HG03039 (cell line): ENCODE results near the gene SLC6A6.

Experiments
- ATAC-seq: cut with Tn5 transposase; IDR thresholded peaks from one replicate; pipeline ENCODE4 v1.9.1; 2021; ENCODE audit warnings: mild to moderate bottlenecking, moderate library complexity; ENCODE audit not compliant: unreplicated experiment

SLC6A6 gene

DNA sequence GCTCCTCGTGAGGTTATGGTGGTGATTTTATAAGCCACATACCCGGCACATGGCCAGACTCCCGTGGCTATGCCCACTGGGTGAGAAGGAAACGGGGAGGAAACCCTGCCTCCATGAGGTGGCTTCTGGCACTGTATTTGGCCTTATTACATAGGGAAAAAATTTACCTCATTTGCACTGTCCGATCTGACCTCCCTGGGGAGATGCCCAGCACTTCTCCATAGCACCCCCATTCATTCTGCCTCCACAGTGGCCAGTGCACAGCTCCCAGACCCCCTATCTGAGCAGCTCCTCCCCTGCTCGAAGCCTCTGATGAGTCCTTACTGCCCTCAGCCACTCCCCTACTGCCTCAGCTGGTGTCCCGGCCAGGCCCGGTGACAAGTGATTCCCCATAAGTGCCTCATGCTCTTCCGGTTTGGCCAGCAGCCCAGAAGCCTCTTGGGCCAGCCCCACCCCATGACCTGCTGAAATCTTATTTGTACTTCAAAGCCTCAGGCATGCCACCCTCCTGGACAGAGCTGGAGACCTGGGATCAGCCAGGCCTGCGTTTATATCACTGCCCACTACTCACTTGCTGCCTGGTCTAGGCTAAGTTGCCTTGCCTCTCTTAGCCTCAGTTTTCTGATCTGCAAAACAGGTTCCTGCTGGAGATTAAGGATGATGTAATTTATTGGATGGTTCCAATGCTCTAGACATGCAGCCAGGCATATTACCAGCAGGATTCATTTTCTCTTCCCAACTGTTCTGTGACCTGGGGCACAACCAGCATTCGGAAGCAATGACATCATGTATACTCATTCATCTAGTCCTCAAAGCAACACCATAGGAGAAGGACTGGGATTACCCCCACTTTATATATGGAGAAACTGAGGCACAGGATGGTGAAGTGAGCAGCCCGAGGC lies 30.6 kb upstream of the SLC6A6 start:
- ATAC-seq, result no peak

DNA sequence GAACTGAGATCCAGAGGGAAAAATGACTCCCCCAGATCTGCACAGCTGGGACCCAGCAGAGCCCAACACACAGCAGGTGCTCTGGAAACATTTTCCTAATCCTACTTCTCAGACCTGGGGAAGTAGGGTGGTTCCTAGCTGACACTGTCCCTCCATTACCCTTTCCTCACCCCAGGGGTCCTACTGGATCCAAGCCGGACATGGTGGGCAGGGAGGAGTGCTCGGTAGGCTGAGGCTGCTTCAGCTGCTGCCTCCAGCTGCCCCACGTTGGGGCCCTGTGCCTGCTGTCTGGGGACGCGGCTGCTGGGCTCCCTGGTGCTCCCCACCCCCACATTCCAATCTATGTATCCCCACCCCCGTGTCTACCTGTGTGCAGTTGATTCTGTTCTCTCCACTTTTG lies 29.8 kb upstream of the SLC6A6 start:
- ATAC-seq, result no peak

DNA sequence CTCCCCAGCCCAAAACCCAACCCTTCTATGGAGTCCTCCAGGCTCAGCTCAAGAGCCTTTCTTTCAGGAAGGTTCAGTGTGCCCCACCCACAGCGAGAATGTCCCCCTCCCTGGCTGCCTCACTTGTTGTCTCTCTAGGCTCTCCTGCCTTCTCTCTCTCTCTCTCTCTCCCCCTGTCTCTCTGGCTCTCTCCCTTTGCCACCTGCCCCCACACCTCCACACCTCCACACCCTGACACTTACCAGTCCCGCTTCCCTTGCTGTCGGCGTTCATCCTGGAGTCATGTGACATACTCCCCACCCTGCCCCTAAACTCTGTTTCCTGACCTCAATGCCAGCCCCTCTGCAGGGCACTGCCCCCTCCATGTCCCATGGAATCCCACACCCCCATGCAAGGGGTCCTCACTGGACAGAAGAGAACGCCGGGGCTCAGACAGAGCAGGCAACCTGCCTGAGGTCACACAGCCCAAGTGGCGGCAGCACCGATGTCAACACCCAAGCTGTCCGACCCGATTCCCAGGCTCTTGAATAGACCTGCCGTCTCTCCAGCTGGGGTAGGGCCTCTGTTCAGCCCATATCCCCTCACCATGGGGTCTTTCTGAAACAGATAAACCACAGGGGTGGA lies 28.5 kb upstream of the SLC6A6 start:
- ATAC-seq, result no peak

DNA sequence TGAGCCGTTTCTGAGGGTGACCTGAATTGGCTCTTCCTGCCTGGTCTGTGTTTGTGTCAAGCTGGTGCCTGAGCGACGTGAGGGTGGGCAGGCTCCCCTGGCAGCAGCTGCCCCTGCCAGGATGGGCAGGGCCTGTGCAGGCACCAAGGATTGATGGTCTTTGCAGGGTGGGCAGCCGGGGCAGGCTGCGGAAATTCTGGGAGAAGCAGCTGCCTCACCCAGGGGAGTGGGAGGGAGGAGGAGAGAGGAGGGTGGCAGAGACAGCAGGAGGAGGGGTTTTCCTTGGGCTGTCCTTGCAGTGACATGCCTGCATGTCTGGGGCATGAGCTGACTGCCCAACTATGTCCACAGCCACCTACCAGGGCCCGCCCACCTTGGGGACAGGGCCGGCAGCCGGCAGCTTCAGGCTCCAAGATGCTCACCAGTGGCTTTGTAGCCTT lies 27.9 kb upstream of the SLC6A6 start:
- ATAC-seq, result no peak

DNA sequence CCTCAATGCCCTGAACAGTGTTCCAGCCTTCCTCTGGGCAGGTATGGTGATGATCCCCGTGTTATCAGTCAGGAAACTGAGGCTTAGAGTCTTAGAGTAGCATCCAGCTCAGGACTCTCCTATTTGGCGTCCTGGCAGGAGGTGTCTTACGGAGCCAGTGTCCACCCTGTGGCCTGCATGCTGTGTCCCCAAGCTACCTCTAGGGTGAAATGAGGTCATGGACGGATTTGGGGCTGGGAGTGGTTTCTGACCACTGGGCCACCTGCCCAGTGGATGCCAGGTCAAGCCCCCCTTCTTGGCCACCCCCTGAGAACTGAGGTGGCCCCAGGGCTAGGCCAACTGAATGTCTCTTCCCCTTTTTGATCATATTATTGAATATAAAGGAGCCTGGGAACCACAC lies 27.2 kb upstream of the SLC6A6 start:
- no peak for ATAC-seq

DNA sequence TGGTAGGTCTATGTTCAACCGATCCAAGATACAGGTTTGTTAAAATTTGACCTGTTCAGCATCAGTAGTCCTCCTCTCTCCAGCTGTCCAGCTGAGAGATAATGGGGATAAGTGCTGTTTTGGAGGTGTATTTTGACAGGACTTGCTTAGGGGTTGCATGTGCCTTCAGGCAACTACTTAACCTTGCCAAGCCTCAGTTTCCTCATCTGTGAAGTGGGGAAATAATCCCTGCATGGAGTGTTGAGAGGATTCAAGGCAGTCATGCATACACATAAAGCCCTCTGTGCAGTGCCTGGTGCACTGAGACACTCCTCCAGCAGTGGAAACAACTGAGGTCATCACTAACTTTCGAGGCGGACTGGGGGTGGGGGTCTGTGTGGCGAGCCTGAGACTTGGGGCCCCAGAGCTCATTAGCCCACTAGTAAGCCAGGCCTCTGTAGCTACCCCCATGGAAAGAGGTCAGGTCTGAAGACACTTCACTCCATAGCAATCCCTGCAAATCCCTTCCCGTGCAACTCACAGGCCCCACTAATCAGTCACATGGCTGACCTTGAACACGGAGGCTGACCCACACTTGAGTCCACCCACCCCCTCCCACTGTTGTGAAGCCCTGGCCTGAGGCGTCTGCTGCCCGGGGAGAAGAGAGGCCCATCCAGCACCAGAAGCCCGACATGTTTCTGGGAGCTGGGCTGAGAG lies 25.9 kb upstream of the SLC6A6 start:
- no peak for ATAC-seq

DNA sequence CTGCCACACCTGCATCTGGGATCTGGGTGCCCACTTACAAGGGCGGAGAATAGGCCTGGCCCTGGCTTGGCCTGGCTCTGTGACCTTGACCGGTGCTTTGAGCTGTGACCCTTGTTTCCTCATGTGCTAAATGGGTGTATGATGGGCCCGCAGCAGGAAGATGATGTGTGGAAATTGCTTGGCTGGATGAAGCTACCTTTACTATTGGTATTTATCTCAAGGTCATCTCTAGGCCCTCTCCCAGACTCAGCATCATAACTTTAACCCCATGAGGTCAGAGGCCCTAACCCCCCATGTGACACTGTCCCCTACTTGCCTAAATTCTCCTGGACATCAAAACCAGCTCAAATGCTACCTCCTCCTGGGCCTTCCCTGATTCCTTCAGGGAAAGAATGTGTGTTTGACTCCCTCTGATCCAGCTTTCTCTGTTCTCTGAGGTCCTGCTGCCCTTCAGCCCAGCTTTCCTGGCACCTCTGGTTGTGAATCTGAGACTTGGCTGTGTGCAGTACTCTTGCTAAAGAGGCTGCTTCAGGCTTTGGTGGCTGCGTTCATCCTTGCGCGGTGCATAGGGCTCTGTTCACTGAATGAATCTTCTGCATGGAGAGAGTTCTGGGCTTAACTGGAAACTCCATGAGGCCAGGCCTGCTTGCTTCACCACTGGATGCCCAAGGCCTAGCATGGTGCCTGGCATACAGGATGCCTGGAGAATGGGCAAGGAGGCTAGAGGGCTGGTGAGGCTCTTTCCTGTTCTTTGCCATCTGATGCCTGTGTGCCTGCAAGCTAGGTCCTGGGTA lies 25.2 kb upstream of the SLC6A6 start:
- ATAC-seq, result no peak

DNA sequence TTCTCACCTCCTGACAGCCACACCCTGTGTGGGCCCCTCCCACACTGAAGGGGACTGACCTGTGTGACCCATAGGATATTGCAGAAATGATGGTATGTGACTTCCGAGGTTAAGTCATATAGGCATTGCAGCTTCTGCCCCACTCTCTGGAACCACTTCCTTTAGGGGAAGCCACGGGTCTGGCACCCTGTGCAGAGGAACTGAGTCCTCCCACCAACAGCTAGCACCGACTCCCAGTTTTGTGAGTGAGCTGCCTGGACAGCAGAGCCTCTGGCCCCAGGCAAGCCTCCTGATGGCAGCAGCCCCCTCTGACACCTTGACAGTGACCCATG lies 24.6 kb upstream of the SLC6A6 start:
- no peak for ATAC-seq

DNA sequence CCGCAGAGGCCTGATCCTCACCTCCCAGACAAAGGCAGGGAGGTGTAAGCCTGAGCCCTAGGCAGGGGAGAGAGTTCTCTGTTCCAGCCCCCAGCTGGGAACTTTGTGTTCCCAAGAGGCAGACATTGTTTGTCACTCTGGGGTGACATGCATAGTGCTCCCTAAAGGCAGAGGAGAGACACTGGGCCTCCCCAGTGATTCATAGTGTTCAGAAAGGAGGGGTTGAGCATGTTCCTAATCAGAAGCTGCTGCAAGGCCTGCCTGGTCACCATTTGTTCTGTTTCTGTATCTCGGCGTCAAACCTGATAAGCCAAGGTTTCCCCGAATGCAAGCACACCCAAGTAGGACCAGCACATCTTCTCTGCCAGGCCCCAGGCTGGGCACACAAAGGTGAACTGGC lies 24.0 kb upstream of the SLC6A6 start:
- ATAC-seq, result no peak

DNA sequence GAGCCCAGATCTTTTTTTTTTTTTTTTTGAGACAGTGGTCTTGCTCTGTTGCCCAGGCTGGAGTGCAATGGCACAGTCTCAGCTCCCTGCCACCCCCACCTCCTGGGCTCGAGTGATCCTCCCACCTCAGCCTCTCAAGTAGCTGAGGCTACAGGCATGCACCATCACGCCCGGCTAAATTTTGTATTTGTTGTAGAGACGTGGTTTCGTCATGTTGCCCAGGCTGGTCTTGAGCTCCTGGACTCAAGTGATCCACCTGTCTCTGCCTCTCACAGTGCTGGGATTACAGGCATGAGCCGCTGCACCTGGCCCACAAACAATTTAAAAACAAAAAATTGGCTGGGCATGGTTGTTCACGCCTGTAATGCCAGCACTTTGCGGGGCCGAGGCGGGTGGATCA lies 22.6 kb upstream of the SLC6A6 start:
- ATAC-seq, result no peak

DNA sequence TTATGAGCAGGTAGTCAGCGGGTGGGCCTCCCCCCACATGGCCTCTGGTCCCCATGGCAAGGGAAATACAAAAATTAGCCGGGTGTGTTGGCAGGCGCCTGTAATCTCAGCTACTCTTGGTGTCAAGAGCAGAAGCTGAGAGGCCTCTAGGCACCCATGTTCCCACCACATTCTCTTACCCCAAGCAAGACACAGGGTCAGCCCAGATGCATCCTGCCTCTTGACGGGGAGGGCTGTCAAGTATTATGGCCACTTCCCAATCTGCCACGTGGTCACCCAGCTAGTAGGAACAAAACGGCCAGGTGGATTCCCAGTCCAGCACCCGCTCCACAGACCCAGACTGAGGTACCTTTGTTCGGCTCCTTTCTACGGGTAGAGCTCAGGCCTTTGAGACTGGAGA lies 16.2 kb upstream of the SLC6A6 start:
- no peak for ATAC-seq

DNA sequence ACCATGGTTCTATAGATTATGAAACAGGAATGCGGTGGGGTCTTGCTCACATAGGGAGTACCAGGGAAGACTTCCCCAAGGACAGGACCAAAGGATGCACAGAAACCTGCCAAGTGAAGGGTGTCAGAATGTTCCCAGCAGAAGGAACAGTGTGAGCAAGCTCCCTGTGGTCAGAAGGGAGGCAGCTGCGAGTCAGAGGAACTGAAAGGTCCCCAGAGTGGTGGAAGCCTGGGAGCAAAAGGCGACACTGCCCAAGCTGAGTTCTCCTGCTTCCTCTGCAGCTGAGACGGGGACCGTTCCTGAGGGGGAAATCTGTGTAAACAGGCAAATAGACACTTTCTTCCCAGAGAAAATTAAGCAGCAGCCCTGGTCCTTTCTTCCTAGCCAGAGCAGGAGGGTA lies 14.2 kb upstream of the SLC6A6 start:
- ATAC-seq, result no peak

DNA sequence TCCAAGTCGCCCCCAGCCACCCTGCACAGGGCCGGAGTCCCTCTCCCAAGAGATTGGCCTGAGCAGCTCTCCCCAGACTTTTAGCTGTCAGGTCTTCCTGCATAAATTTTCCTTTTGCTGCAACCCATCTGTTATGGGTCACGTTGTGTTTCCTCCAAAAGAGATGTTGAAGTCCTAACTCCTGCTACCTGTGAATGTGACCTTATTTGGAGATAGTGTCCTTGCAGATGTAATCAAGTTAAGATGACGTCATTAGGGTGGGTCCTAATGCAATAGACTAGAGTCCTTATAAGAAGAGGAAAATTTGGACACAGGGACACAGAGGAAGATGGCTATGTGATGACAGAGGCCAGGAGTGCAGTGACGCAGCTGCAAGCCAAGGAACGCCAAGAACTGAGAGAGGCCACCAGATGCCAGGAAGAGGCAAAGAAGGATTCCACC lies 13.2 kb upstream of the SLC6A6 start:
- no peak for ATAC-seq

DNA sequence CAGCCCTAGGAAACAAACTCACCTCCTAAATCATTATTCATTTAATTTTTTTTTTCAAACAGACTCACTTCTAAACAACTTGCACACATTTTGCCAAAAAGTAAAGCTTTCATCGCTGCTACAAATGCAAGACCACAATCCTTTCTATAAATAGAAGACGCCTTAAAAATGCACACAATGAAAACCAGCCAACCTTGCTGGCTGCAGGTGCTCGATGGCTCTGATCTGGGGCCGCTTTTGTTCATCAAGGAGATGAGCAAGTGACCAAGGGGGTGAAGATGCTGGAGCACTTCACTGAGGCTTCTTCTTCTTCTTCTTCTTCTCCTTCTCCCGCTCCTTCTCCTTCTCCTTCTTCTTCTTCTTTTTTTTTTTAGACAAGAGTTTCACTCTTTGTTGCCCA lies 12.7 kb upstream of the SLC6A6 start:
- no peak for ATAC-seq

DNA sequence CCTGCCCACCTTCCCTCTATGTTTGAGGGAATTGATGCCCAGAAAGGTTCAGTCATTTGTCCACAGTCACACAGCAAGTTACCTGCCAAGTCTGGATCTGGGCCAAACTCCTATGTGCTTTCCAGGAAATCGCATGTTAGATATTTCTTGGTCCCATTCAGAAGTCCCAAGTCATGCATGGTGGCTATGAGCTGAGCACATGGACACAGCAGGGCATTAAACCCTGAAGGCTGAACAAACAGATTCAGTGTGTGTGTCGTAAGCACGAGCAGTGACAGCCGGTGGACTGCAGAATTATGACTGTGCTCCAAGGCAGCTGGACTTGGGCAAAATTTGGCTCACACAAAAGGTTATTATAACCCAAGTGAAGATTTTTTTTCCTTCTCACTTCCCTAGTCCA lies 11.4 kb upstream of the SLC6A6 start:
- ATAC-seq, result no peak

DNA sequence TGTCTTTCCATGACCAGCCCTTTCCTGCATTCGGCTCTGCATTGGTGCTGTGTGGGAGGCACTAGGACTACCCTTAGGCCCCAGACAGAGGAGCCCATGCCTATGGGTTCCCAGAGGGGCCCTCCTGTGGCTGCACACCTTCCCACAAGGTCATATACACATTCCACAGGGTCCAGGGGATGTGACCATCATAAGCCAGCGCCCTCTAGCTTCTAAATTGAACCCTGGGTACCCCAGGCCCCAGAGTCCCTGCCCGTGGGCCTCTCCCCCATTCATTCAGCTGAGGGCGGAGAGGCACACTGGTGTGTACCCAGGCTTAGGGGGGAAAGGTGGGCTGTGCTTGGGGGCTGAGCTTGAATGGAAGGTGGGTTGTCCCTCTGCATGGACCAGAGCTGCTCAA lies 10.2 kb upstream of the SLC6A6 start:
- no peak for ATAC-seq

DNA sequence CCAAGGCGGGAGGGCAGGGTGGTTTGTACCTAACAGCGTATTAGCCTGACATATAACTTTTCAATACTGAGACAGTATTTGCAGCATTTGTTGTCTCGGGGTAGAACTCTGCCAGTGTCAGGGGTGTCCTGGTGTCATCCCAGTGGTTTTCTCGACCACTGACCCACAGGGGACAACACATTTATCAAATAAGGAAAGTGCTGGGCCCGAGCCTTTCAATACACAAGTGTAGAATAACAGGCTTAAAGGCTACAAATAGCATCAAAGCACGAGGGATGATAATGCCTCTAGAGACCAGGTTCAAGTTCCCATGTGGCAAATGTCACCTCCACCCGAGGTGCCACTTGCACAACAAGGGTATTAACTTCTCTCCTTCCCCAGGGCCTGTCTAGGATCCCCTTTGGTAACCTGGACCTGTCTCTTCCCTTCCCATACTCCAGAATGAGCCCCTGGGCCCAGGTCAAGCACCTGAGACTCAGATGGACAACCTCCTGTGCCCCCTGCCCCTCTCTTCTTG lies 9.5 kb upstream of the SLC6A6 start:
- no peak for ATAC-seq

DNA sequence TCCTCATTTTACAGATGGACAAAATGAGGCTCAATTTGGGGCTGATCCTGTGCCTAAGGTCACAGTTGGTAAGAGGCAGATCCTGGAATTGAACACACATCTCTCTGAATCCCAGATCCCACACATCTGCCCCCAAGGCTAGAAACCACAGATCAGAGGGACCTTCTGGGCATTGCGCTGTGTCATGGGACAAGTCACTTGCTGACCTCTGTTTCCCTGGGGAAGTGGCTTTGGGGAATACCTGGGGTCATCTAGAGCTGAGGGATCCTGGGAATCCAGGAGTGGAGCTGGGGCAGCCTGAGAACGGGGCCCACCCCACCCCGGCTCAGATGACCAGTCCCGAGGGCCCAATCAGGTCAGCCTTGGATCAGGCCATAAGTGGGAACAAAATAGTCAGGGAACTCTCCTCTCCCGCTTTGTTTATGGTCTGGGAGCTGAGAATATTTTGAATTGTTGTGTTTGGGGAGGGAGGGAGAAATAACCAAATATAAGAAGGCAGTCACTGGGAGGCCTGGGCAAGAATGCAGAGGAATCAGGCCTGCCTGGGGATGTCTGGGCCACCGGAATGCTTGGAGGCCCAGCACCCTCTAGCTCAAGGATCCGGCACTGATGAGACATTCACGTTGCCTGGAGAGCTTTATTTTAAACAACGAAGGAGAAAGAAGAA lies 8.8 kb upstream of the SLC6A6 start:
- ATAC-seq, result no peak

DNA sequence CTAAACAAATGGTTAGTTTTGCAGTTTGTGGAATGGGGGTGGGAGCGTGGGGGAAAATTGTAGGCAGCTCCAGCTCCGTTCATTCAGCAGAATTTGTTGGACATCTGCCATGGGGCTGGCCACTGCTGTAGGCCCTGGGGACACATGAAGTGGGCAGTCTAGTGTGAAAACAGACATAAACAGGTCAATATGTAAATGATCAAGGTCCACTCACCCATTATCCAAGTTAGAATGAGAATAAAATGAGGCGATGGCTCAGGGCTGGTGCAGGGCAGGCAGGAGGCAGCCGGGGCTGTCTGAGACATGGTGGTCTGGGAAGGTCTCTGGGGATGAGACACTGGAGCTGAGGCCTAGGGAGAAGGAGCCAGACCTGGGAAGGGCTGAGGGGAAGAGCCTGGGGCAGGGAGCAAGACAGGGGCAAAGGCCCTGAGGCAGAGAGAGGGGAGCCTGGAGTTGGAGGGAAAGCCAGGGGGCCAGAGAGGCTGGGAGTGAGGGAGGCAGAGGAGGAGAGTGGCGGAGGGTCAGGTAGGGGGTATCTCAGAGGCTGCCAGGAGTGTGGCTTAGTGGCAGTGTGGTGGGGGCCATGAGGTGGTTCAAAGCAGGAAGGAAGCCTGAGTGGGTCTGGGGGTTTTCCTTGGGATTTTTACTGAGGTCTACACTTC lies 6.2 kb upstream of the SLC6A6 start:
- ATAC-seq, result no peak

DNA sequence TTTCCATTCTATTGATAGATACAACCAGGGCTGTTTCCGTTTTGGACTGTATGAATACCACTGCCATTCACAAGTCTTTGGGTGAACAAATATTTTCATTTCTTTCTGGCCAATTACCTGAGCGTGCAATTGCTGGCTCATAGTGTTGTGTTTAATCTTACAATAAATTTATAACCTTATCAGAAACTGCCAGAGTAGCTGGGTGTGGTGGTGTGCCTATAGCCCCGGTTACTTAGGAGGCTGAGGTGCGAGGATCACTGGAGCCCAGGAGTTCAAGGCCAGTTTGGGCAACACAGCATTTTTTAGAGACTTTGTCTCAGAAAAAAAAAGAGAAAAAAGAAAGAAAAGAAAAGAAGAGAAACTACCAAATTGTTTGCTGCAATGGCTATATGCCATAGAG lies 5.4 kb upstream of the SLC6A6 start:
- no peak for ATAC-seq
